HepG2 (cell line): ENCODE data around the gene COL13A1. TPM values are rescaled to one million over a fixed set of nuclear protein-coding genes. Genes with fewer than 3 reads are reported as not detected.

Source experiments
- CBFB ChIP-seq: sonication (generic); formaldehyde crosslinking; IDR thresholded peaks from 2 replicates; pipeline ENCODE4 v1.4.0; 2020; ENCODE audit warnings: missing genetic modification reagents
- KAT2B ChIP-seq: fragments of 150-350 bp; IDR thresholded peaks from 2 replicates; pipeline ENCODE4 v1.6.1; 2014; ENCODE audit warnings: low read depth, low read length, borderline replicate concordance
- KLF12 ChIP-seq: sonication (generic); formaldehyde crosslinking; IDR thresholded peaks from 2 replicates; pipeline ENCODE4 v1.4.0; 2020; ENCODE audit warnings: missing genetic modification reagents, borderline replicate concordance
- MIER3 ChIP-seq: IDR thresholded peaks from 2 replicates; pipeline ENCODE4 v1.6.1; 2016; ENCODE audit warnings: missing compliant biosample characterization, borderline replicate concordance
- NKX3-1 ChIP-seq: sonication (generic); formaldehyde crosslinking; IDR thresholded peaks from 2 replicates; pipeline ENCODE4 v1.5.0; 2020; ENCODE audit warnings: missing genetic modification reagents
- NR3C1 ChIP-seq: sonication (generic); formaldehyde crosslinking; IDR thresholded peaks from 2 replicates; pipeline ENCODE4 v1.4.0; 2020; ENCODE audit warnings: missing genetic modification reagents
- PCBP2 ChIP-seq: fragments of 200-400 bp; formaldehyde crosslinking; optimal IDR thresholded peaks from 2 replicates; pipeline ENCODE3; 2018; ENCODE audit warnings: low read length, low read depth; ENCODE audit not compliant: poor library complexity, severe bottlenecking
- POGK ChIP-seq: sonication (generic); formaldehyde crosslinking; conservative IDR thresholded peaks from 2 replicates; pipeline ENCODE4 v1.8.0; 2022; ENCODE audit warnings: mild to moderate bottlenecking, moderate library complexity, missing genetic modification reagents
- RNF219 ChIP-seq: sonication (generic); formaldehyde crosslinking; IDR thresholded peaks from 2 replicates; pipeline ENCODE4 v1.5.0; 2020; ENCODE audit warnings: mild to moderate bottlenecking, missing genetic modification reagents
- SP1 ChIP-seq, 2 experiments: fragments of 450-650 bp in 1 of 2; sonication (generic) in 1 of 2; formaldehyde crosslinking in 1 of 2; IDR thresholded peaks; 2 replicates each; pipeline versions ENCODE4 v1.4.0 to v1.6.1; 2016 to 2020; ENCODE audit warnings: missing genetic modification reagents in 1 of 2
- ZNF337 ChIP-seq: sonication (generic); formaldehyde crosslinking; IDR thresholded peaks from 2 replicates; pipeline ENCODE4 v1.5.1; 2020; ENCODE audit warnings: missing genetic modification reagents, low read depth, mild to moderate bottlenecking, borderline replicate concordance
- ZNF615 ChIP-seq: sonication (generic); formaldehyde crosslinking; IDR thresholded peaks from 2 replicates; pipeline ENCODE4 v1.5.0; 2020; ENCODE audit warnings: mild to moderate bottlenecking, missing genetic modification reagents, borderline replicate concordance
- ZNF709 ChIP-seq: sonication (generic); formaldehyde crosslinking; IDR thresholded peaks from 2 replicates; pipeline ENCODE4 v1.5.0; 2020; ENCODE audit warnings: mild to moderate bottlenecking, missing genetic modification reagents
- polyA plus RNA-seq, 8 experiments: library from polyadenylated mRNA; depleted of rRNA in 3 of 8; stranded (reverse) in 7 of 8; unstranded in 1 of 8; fragments of >200 nt; fragmentation: Illumina TruSeq in 4 of 8; extraction: Trizol in 4 of 8; gene quantifications; 2 replicates each; pipeline versions ENCODE4 v1.2.1 to v1.2.3, GENCODE V29; 2011 to 2016; ENCODE audit warnings: low read depth in 4 of 8, missing spikeins in 1 of 8, mixed read lengths in 1 of 8; ENCODE audit not compliant: insufficient read depth in 1 of 8
- total RNA-seq, 5 experiments: library from RNA; depleted of rRNA; stranded (reverse); fragments of >200 nt; fragmentation: Illumina TruSeq; extraction: Trizol; gene quantifications; 2 replicates each; pipeline ENCODE4 v1.2.3, GENCODE V29; 2016; ENCODE audit warnings: low read depth in 1 of 5
- TF ChIP-seq, protein P1 (sequence below): sonication (generic); formaldehyde crosslinking; IDR thresholded peaks from 2 replicates; pipeline ENCODE4 v1.8.1; 2023; ENCODE audit warnings: mild to moderate bottlenecking, inconsistent platforms, moderate library complexity, missing genetic modification reagents, borderline replicate concordance

The COL13A1 gene
- total and polyA plus RNA-seq, 2 of the 13 experiments (the other 11 are each of a cell fraction or from before 2014, with no cell fraction given): 0.07 TPM; not detected in 1

DNA sequence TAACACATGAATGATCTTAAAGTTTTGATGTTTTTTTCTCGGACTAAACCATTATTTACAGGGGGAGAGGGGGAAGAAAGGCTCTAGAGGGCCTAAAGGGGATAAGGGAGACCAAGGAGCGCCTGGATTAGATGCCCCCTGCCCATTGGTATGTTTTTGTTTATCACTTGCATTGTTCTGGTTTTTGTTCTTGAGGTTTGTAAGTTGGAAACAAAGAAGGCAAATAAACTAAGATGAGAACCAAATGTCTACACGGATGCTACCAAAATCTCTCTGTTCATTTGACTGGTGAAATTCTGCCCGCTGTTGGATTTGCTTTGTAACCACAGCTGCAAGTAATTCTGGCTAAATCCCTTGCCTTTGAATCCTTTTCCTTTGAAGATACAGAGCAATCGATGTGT, 151.1 kb downstream of the COL13A1 start (continued):
- TF ChIP-seq NR3C1 (CRISPR knock-in tag): no peak
- TF ChIP-seq PCBP2: no peak
- no peak for TF ChIP-seq ZNF615 (CRISPR knock-in tag)
- TF ChIP-seq MIER3: no peak
- TF ChIP-seq KLF12: no peak
- TF ChIP-seq SP1 (IDR thresholded peaks at IDR 0.05): no peak
- TF ChIP-seq SP1 (CRISPR knock-in tag; IDR thresholded peaks at IDR 0.05): no peak
- TF ChIP-seq ZNF337 (CRISPR knock-in tag): no peak
- TF ChIP-seq NKX3-1 (CRISPR knock-in tag): no peak
- TF ChIP-seq ZNF709 (CRISPR knock-in tag): no peak
- TF ChIP-seq RNF219 (CRISPR knock-in tag): no peak
- no peak for TF ChIP-seq POGK (CRISPR knock-in tag)
- TF ChIP-seq, protein P1, sequence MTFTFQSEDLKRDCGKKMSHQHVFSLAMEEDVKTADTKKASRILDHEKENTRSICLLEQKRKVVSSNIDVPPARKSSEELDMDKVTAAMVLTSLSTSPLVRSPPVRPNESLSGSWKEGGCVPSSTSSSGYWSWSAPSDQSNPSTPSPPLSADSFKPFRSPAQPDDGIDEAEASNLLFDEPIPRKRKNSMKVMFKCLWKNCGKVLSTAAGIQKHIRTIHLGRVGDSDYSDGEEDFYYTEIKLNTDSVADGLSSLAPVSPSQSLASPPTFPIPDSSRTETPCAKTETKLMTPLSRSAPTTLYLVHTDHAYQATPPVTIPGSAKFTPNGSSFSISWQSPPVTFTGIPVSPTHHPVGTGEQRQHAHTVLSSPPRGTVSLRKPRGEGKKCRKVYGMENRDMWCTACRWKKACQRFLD (CRISPR knock-in tag): no peak
- TF ChIP-seq KAT2B: no peak
- no peak for TF ChIP-seq CBFB (CRISPR knock-in tag)
